HL-60 (cell line): ENCODE results near the gene NIBAN1.

ENCODE experiments used
- CTCF ChIP-seq: IDR thresholded peaks from one replicate; pipeline ENCODE4 v1.5.1; 2011; ENCODE audit warnings: low read length, control low read depth, inconsistent platforms; ENCODE audit not compliant: insufficient read depth
- REST ChIP-seq: IDR thresholded peaks from 2 replicates; pipeline ENCODE4 v1.6.1; 2012; ENCODE audit warnings: low read depth; ENCODE audit not compliant: insufficient replicate concordance

- TF ChIP-seq CTCF (no peak), REST (no peak)
Measured at GRCh38 chr1:184932319-184932718, 42.0 kb downstream of the NIBAN1 start.
